Left lung (tissue), 10 donors: ENCODE results near the gene UBE2D2. TPM values are rescaled to one million over a fixed set of nuclear protein-coding genes. Genes with fewer than 3 reads are reported as not detected.
A peak's percentile ranks its signal among the peaks of the same experiment; 100 is the strongest.

Source experiments
- ATAC-seq: fragments of 200-7000 bp; cut with Tn5 transposase; one replicate; pipeline ENCODE4 v1.9.1; 2020; ENCODE audit warnings: moderate library complexity
- DNase-seq, 4 donors: peaks; one replicate each; pipeline ENCODE4 v3.0.0-alpha.2; 2013 to 2020
- H3K27ac ChIP-seq, 2 donors: fragments of 200-600 bp; sonication (generic) in 1 of 2; one replicate each; pipeline versions ENCODE4 v1.5.0 to v1.8.0; 2020 to 2021
- H3K27me3 ChIP-seq, 2 donors: fragments of 200-600 bp; sonication (generic) in 1 of 2; one replicate each; pipeline versions ENCODE4 v1.5.0 to v1.8.0; 2020 to 2021
- H3K36me3 ChIP-seq, 2 donors: fragments of 200-600 bp; sonication (generic) in 1 of 2; one replicate each; pipeline versions ENCODE4 v1.5.0 to v1.8.0; 2020 to 2021
- H3K4me1 ChIP-seq, 2 donors: fragments of 200-600 bp; one replicate each; pipeline ENCODE4 v1.8.0; 2021
- H3K4me3 ChIP-seq, 2 donors: fragments of 200-600 bp; sonication (generic) in 1 of 2; one replicate each; pipeline versions ENCODE4 v1.5.0 to v1.8.0; 2020 to 2021; ENCODE audit warnings: mild to moderate bottlenecking in 1 of 2
- H3K9me3 ChIP-seq, 2 donors: fragments of 200-600 bp; sonication (generic) in 1 of 2; one replicate each; pipeline versions ENCODE4 v1.5.0 to v1.8.0; 2020 to 2021
- CTCF ChIP-seq, 2 donors: fragments of 200-600 bp; sonication (generic) in 1 of 2; IDR thresholded peaks; one replicate each; pipeline versions ENCODE4 v1.5.0 to v1.8.0; 2021; ENCODE audit warnings: antibody characterized with exemption in 2 of 2
- intact Hi-C, 2 donors: fragments of 100-400 bp; cut with DNase I; formaldehyde crosslinking; loops; one replicate each; pipeline versions ENCODE4 v1.11.2 to v1.14.2; 2022
- polyA plus RNA-seq, 6 donors: library from polyadenylated mRNA; unstranded; fragments of 120-200 nt; gene quantifications; one replicate each; pipeline ENCODE4 v1.2.1, GENCODE V29; 2013; ENCODE audit not compliant: insufficient read length in 6 of 6
- total RNA-seq, 2 donors: library from RNA; stranded (reverse); fragmentation: NEBNext Ultra II Directional; extraction: Animal tissue kit (Norgen Biotek cat#: 25700); gene quantifications; one replicate each; pipeline ENCODE4 v1.2.1, GENCODE V29; 2021
- donor health status: DM: no; HTN: yes; CAD: no.
- donor health status: DM: no; HTN: no; CAD: no.

Gene UBE2D2
- total and polyA plus RNA-seq, 8 donors: 122 to 160 (median 145) TPM

DNA sequence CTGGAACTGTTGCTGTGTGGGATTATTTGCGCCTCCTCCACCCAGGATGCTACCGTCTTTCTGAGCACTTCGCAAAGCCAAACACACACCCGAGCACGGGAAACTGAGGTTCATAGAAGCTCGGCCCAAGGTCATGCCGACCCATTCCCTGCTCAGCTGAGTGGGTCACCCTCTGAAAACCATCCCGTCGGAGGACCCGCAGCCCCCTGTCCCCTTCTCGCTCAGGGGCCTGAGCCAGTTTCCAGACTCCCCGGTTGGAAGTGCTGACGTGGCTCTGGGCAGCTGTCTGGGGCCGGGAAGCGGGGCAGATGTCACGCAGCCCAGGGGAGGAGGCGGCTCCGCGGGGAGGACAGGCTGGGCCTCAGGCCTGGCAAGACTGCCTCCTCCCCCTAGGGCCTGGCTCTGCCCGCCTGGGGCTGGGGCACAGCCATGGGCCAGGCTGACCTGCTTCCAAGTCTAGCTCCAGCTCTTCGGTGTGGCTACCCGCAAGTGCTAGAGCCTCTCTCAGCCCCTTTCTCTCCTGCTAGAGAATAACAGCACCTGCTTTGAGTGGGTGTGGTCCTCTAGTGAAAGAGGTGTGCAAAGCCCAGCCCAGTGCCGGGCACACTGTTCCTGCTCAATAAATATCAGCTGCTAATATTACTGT lies 77.1 kb downstream of the UBE2D2 start:
- Histone ChIP-seq H3K27ac (peak overlapping the region; percentile 75 to 81), H3K27me3 (peaks cover 0 to 22% of the 10 kb centered on the region in 2 donors), H3K36me3 (no peaks in the 10 kb centered on the region), H3K4me3 (peak overlapping the region; percentile 29 to 38), H3K9me3 (no peaks in the 10 kb centered on the region), H3K4me1 (peaks cover 35 to 51% of the 10 kb centered on the region in 2 donors)
- ATAC-seq (peak; percentile 76), DNase-seq (peak in 3 of 4 donors; percentile 77 to 92 (median 87))
- intact Hi-C loops: loop anchor here (5.0 to 10.0 kb wide), 3 partner anchors 49 to 127 kb away; no protein-coding TSS in a partner anchor
- TF ChIP-seq CTCF (IDR thresholded peaks at IDR 0.05): no peak

- intact Hi-C loops: loop anchor here (5.0 to 10.0 kb wide), 3 partner anchors 48 to 126 kb away; no protein-coding TSS in a partner anchor
- no peak overlapping the region for H3K4me3 ChIP-seq
- ATAC-seq (no peak), DNase-seq (peak in 1 of 4 donors; percentile 24)
- no peaks in the 10 kb centered on the region for H3K9me3 ChIP-seq
- TF ChIP-seq CTCF (IDR thresholded peaks at IDR 0.05): no peak
- no peaks in the 10 kb centered on the region for H3K36me3 ChIP-seq
- H3K4me1 ChIP-seq: peaks cover 35 to 45% of the 10 kb centered on the region in 2 donors
- peak overlapping the region; percentile 75 to 81 for H3K27ac ChIP-seq
- H3K27me3 ChIP-seq: peaks cover 0 to 22% of the 10 kb centered on the region in 2 donors
Measured at GRCh38 chr5:139638736-139639618, 77.8 kb downstream of the UBE2D2 start.

DNA sequence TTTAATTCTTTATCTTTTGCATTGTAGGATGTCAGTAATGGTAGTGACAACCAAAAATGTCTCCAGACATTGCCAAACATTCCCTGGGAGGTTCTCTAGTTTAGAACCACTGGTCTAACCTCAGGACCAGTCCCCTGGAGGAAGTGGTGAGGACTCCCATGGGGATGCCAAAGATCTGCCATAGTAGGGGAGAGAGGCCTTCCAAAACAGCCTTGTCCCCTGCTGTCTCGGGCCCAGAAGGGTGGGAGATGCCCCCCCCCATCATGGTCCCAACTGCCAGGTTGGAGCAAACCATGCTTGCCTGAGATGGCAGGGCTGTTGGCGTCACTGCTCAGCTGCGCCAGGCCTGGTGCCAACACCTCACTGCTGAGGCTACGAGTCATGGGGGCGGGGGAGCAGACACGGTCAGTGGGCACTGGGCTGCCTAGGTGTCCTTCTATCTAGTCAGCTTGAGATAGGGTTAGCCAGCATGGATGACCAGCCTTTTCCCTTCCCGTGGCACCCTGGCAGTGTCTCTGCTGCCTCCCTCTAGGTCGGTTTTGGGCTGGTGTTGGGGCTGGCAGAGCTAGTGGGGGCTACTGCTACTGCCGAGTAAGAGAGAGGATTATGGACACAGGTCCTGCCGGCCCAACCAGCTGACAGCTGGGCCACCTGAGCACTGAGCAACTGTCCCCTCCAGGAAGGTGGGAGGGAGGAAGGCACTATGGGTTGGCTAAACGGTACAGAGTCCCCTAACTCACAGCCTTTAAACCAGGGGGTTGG lies 78.7 kb downstream of the UBE2D2 start:
- H3K27ac ChIP-seq: no peak overlapping the region
- DNase-seq (peak in 1 of 4 donors; percentile 33), ATAC-seq (no peak)
- intact Hi-C loops: loop anchor here (5.0 to 10.0 kb wide), 3 partner anchors 48 to 125 kb away; no protein-coding TSS in a partner anchor
- TF ChIP-seq CTCF (IDR thresholded peaks at IDR 0.05): no peak
- H3K4me1 ChIP-seq: peaks cover 35 to 45% of the 10 kb centered on the region in 2 donors
- peaks cover 0 to 22% of the 10 kb centered on the region in 2 donors for H3K27me3 ChIP-seq
- H3K4me3 ChIP-seq: no peak overlapping the region
- no peaks in the 10 kb centered on the region for H3K9me3 ChIP-seq
- no peaks in the 10 kb centered on the region for H3K36me3 ChIP-seq

- no peak for TF ChIP-seq CTCF (IDR thresholded peaks at IDR 0.05)
- Histone ChIP-seq H3K27ac (no peak overlapping the region), H3K9me3 (no peaks in the 10 kb centered on the region), H3K4me3 (no peak overlapping the region), H3K36me3 (no peaks in the 10 kb centered on the region), H3K27me3 (peaks cover 0 to 25% of the 10 kb centered on the region in 2 donors), H3K4me1 (peaks cover 31 to 37% of the 10 kb centered on the region in 2 donors)
- DNase-seq (peak in 1 of 4 donors; percentile 31), ATAC-seq (no peak)
- intact Hi-C loops: no loop called here
Measured at GRCh38 chr5:139640421-139641115, 79.4 kb downstream of the UBE2D2 start.
